HEK293T (cell line): ENCODE data around the gene RTP3.

ENCODE experiments used
- CTCF ChIA-PET: fragments of 350-600 bp; formaldehyde crosslinking; extraction: SDS; loops from one replicate; lab custom pipeline; 2021; ENCODE audit warnings: antibody characterized with exemption, inconsistent platforms; lab: Yijun Ruan, JAX
- POLR2A ChIA-PET: fragments of 350-600 bp; formaldehyde crosslinking; extraction: SDS; loops from one replicate; lab custom pipeline; 2020; ENCODE audit warnings: antibody characterized with exemption, inconsistent platforms; lab: Yijun Ruan, JAX
- DNase-seq: peaks from one replicate; pipeline ENCODE4 v3.0.0; 2012; ENCODE audit warnings: mixed read lengths; ENCODE audit errors: extremely low spot score
- ARNT ChIP-seq: fragments of 450-650 bp; IDR thresholded peaks from 2 replicates; pipeline ENCODE4 v1.6.1; 2017; ENCODE audit warnings: mild to moderate bottlenecking
- BHLHE40 ChIP-seq: fragments of 450-650 bp; IDR thresholded peaks from 2 replicates; pipeline ENCODE4 v1.6.1; 2016; ENCODE audit warnings: mild to moderate bottlenecking, moderate library complexity, borderline replicate concordance
- CTBP1 ChIP-seq: fragments of 450-650 bp; IDR thresholded peaks from 2 replicates; pipeline ENCODE4 v1.6.1; 2016; ENCODE audit warnings: borderline replicate concordance
- ELF4 ChIP-seq: fragments of 450-650 bp; IDR thresholded peaks from 2 replicates; pipeline ENCODE4 v1.6.1; 2017; ENCODE audit warnings: antibody characterized with exemption
- FOXA1 ChIP-seq: fragments of 450-650 bp; IDR thresholded peaks from 2 replicates; pipeline ENCODE4 v1.6.1; 2016; ENCODE audit warnings: mild to moderate bottlenecking
- FOXK2 ChIP-seq: fragments of 450-650 bp; IDR thresholded peaks from 2 replicates; pipeline ENCODE4 v1.6.1; 2016; ENCODE audit warnings: mild to moderate bottlenecking
- FOXM1 ChIP-seq: fragments of 450-650 bp; IDR thresholded peaks from 2 replicates; pipeline ENCODE4 v1.6.1; 2017; ENCODE audit warnings: mild to moderate bottlenecking, borderline replicate concordance
- HDGF ChIP-seq: fragments of 450-650 bp; IDR thresholded peaks from 2 replicates; pipeline ENCODE4 v1.6.1; 2017; ENCODE audit warnings: antibody characterized with exemption, borderline replicate concordance
- L3MBTL2 ChIP-seq: fragments of 450-650 bp; conservative IDR thresholded peaks from 2 replicates; pipeline ENCODE4 v1.6.1; 2016; ENCODE audit warnings: mild to moderate bottlenecking
- LEF1 ChIP-seq: fragments of 450-650 bp; IDR thresholded peaks from 2 replicates; pipeline ENCODE4 v1.6.1; 2017; ENCODE audit warnings: mild to moderate bottlenecking, borderline replicate concordance
- NFRKB ChIP-seq: fragments of 450-650 bp; IDR thresholded peaks from 2 replicates; pipeline ENCODE4 v1.6.1; 2016; ENCODE audit warnings: mild to moderate bottlenecking, moderate library complexity
- SP1 ChIP-seq: fragments of 450-650 bp; IDR thresholded peaks from 2 replicates; pipeline ENCODE4 v1.6.1; 2017
- SUZ12 ChIP-seq: fragments of 450-650 bp; IDR thresholded peaks from 2 replicates; pipeline ENCODE4 v1.6.1; 2016; ENCODE audit warnings: mild to moderate bottlenecking
- TARDBP ChIP-seq: fragments of 450-650 bp; IDR thresholded peaks from 2 replicates; pipeline ENCODE4 v1.6.1; 2016
- ZNF384 ChIP-seq: fragments of 450-650 bp; IDR thresholded peaks from 2 replicates; pipeline ENCODE4 v1.6.1; 2016
- TF ChIP-seq, protein P1 (sequence below): fragments of 450-650 bp; IDR thresholded peaks from 2 replicates; pipeline ENCODE4 v1.6.1; 2016

RTP3 gene

DNA sequence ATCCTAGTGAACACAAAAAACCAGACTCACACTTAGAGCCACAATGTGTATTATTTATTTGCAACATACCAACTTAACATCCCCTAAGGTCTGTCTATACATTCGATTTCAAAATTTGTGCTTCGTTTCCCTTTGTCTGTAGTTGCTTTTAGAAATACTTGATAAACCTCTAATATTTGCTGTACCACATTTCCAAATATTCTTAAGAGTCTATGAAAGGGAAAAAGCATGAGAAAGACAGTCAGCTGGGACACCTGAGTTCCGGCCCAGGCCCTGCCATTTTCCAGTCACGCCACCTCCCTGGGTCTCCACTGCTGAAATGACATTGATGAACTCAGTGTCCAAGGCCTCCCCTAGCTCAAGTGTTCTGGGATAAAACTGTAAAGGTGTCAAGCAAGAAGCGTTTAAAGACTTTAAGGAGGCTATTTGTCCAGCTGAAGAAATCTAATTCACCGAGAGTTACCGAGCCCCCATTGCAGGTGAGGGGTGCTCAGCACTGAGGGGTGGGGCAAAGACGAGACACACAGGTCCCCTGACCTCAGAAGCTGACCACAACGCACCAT is 41.7 kb downstream of the RTP3 start:
- no peak for DNase-seq
- ChIA-PET CTCF (no interaction called here), POLR2A (no interaction called here)
- no peak for TF ChIP-seq ZNF384
- TF ChIP-seq CTBP1 = no peak
- no peak for TF ChIP-seq FOXA1
- no peak for TF ChIP-seq NFRKB
- no peak for TF ChIP-seq SUZ12
- no peak for TF ChIP-seq SP1
- TF ChIP-seq ELF4 = no peak
- no peak for TF ChIP-seq FOXK2
- TF ChIP-seq TARDBP = no peak
- TF ChIP-seq, protein P1, sequence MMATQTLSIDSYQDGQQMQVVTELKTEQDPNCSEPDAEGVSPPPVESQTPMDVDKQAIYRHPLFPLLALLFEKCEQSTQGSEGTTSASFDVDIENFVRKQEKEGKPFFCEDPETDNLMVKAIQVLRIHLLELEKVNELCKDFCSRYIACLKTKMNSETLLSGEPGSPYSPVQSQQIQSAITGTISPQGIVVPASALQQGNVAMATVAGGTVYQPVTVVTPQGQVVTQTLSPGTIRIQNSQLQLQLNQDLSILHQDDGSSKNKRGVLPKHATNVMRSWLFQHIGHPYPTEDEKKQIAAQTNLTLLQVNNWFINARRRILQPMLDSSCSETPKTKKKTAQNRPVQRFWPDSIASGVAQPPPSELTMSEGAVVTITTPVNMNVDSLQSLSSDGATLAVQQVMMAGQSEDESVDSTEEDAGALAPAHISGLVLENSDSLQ = no peak
- TF ChIP-seq ARNT = no peak
- no peak for TF ChIP-seq BHLHE40

DNA sequence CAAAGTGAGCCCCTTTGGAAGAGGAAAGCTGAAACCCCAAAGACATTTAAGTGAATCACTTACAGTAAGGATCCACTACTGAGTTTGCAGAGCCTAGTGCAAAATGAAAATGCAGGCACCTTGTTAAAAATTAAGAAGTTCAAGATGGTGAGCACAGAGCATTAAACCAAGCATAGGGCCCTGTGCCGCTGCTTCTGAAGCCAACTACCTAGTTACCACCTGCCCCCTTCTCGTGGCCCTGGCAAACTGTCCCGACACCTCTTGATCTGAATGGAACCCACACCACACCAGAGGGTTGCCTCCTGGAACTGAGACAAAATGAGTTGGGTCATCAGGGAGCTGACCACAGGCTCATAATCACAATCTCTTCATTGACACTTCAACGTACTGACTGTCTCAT is 42.8 kb downstream of the RTP3 start:
- POLR2A ChIA-PET = no interaction called here
- DNase-seq = no peak
- CTCF ChIA-PET = interaction anchor here (0.6 kb wide), 1 partner anchor 44 kb away, joined by 4 read pairs; no protein-coding TSS in a partner anchor
- TF ChIP-seq, protein P1 = no peak
- TF ChIP-seq LEF1 = no peak
- no peak for TF ChIP-seq FOXK2

DNA sequence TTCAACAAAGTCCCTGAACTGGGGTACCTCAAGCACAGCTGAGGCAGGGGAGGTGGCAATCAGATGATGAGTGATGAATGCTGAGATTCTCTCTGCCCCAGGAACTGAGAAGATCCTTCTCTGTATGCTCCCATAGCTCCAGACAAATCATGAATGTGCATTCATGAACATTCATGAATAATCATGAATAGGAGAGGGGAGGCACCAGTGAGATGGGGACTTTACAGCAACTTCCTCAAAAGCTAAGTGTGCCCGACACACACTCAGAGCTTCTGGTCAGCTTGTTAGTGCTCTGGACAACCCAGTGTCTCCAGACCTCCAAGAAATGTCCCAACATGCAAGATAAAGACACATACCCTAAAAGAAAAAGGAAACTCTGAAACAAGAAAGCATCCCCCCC is 44.1 kb downstream of the RTP3 start:
- POLR2A ChIA-PET = no interaction called here
- DNase-seq = no peak
- CTCF ChIA-PET = interaction anchor here (1.3 kb wide), 1 partner anchor 53 kb away, joined by 8 read pairs; no protein-coding TSS in a partner anchor
- TF ChIP-seq FOXK2 (no peak), TARDBP (no peak), ARNT (no peak), FOXA1 (no peak), NFRKB (no peak), L3MBTL2 (no peak), LEF1 (no peak), BHLHE40 (no peak), ELF4 (no peak), ZNF384 (no peak), FOXM1 (no peak), CTBP1 (no peak), SUZ12 (no peak)
- TF ChIP-seq, protein P1 = no peak

DNA sequence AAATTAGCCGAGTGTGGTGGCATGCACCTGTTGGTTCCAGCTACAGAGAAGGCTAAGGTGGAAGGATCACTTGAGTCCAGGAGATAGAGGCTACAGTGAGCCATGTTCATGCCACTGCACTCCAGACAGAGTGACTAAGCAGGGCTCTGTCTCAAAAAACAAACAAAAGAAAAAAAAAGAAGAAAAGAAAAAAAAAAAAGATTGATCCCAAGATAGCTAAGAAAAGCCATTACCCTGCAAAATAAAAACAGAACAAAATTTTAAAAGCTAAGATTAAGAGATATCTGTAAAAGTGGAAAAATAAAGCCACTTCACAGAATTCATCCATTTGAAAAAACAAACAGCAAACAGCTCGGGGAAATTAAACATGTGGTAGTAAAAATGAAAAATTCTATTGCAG is 44.6 kb downstream of the RTP3 start:
- TF ChIP-seq ZNF384 = no peak
- TF ChIP-seq L3MBTL2 = no peak
- no peak for DNase-seq
- ChIA-PET POLR2A (no interaction called here), CTCF (interaction anchor here (0.7 to 1.3 kb wide), 3 partner anchors 23 to 1049 kb away, joined by 4 to 8 read pairs (median 4); no protein-coding TSS in a partner anchor)

DNA sequence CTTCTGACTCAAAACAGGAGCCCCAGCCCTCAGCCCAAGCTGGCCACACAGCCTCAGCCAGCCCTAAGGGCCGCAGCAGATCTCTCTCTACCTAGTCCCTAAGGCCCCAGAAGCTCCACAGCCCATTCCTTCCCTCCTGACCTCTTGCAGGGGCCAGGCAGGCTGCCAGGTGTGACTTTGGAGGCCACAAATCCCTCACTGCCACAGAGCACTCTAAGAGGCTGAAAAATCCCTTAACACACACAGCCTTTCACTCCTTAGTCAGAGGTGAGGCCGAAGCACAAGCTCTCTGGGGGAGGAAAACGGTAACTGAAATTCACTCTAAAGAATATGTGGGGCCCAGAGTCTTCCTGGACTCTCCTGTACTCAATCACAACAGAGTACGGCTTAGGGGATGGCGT is 45.0 kb downstream of the RTP3 start:
- no peak for DNase-seq
- POLR2A ChIA-PET = no interaction called here
- TF ChIP-seq ZNF384 (no peak), LEF1 (no peak), NFRKB (no peak), CTBP1 (no peak), FOXA1 (no peak)
- TF ChIP-seq, protein P1 = no peak
- CTCF ChIA-PET = interaction anchor here (0.7 to 1.3 kb wide), 3 partner anchors 23 to 1049 kb away, joined by 4 to 8 read pairs (median 4); no protein-coding TSS in a partner anchor

DNA sequence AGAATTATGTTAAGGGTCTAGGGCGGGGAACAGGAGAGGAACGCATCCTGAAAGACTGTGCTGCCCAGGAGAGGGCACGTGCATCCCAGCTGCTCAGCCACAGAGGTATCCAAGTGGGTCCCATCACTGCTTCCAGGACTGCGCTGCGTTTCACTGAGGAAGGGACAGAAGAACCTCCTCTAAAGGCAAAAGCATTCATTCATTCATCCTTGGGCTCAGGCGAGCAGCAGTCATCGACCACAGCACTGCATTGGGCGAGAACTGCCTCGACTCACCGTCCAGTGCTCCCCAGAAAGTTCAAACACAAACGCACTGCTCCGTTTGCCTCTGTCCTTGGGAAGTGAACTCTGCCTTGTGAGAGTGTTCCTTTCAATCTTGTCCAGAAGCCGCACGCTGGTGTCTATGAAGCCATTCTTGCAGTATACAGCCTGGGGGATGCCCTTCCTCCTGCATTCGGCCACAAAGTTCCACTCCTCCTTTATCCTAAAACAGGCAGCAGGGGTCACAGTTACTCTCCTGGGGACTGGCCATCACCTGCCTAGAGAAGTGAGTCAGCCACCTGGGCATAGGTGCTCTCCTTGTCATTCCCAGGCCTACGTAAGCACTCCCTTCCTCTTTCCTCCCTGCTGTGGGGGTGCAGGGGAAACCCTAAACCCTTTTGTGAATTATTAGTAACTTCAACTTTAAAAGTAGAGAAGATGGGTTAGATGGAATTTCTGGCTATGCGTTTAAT is 47.2 kb downstream of the RTP3 start:
- no peak for DNase-seq
- TF ChIP-seq, protein P1 = no peak
- no peak for TF ChIP-seq ZNF384
- no peak for TF ChIP-seq FOXM1
- no peak for TF ChIP-seq NFRKB
- TF ChIP-seq LEF1 = no peak
- no peak for TF ChIP-seq ELF4
- no peak for TF ChIP-seq ARNT
- TF ChIP-seq SUZ12 = no peak
- no peak for TF ChIP-seq HDGF
- TF ChIP-seq FOXK2 = no peak
- no peak for TF ChIP-seq L3MBTL2
- TF ChIP-seq BHLHE40 = no peak
- no peak for TF ChIP-seq SP1
- TF ChIP-seq CTBP1 = no peak
- POLR2A ChIA-PET = no interaction called here
- CTCF ChIA-PET = interaction anchor here (0.8 to 1.7 kb wide), 2 partner anchors 13 to 55 kb away, joined by 3 to 4 read pairs; no protein-coding TSS in a partner anchor
